ENCODE data around the gene TRIO. TPM values are rescaled to one million over a fixed set of nuclear protein-coding genes. Genes with fewer than 3 reads are reported as not detected.
A peak's percentile ranks its signal among the peaks of the same experiment; 100 is the strongest.

TRIO gene
- total RNA-seq, 3 donors from 2014 or later (not counting 1 experiment from before 2014, with no cell fraction given), result 84.6 to 136 (median 94.3) TPM

DNA sequence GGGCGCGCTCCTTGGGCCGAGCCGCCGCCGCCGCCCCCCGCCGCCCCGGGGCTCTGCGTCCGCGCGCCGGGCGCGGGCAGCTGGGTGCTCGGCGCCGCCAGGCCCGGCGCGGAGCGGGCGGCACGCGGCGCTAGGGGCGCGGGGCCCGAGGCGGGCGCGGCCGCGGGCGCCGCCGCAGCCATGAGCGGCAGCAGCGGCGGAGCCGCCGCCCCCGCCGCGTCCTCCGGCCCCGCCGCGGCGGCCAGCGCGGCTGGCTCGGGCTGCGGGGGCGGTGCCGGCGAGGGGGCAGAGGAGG is 351 bp downstream of the TRIO start:
- Mint-ChIP-seq H3K4me3 (no peak overlapping the region), H3K27ac (peak overlapping the region; percentile 78 to 84), H3K36me3 (no peaks in the 10 kb centered on the region), H3K27me3 (ENCODE audit: low read depth in 2 of 2) (peaks cover 13% of the 10 kb centered on the region in 2 donors), H3K9me3 (no peaks in the 10 kb centered on the region), H3K4me1 (peaks cover 13 to 22% of the 10 kb centered on the region in 2 donors)
- TF ChIP-seq, protein P1, sequence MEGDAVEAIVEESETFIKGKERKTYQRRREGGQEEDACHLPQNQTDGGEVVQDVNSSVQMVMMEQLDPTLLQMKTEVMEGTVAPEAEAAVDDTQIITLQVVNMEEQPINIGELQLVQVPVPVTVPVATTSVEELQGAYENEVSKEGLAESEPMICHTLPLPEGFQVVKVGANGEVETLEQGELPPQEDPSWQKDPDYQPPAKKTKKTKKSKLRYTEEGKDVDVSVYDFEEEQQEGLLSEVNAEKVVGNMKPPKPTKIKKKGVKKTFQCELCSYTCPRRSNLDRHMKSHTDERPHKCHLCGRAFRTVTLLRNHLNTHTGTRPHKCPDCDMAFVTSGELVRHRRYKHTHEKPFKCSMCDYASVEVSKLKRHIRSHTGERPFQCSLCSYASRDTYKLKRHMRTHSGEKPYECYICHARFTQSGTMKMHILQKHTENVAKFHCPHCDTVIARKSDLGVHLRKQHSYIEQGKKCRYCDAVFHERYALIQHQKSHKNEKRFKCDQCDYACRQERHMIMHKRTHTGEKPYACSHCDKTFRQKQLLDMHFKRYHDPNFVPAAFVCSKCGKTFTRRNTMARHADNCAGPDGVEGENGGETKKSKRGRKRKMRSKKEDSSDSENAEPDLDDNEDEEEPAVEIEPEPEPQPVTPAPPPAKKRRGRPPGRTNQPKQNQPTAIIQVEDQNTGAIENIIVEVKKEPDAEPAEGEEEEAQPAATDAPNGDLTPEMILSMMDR (IDR thresholded peaks at IDR 0.05), result no peak
- ATAC-seq (peak; percentile 3 to 14 (median 4)), DNase-seq (no peak)
- H3K9me3 ChIP-seq (ENCODE audit: control insufficient read depth, insufficient read depth, low read length), result no peaks in the 10 kb centered on the region
- intact Hi-C loops (cut with micrococcal nuclease), result no loop called here
- under 1% methylated on average over 59 of the region's 59 CpGs for WGBS (ENCODE audit: insufficient coverage)
- no peak overlapping the region for H3K4me3 ChIP-seq (ENCODE audit: low read length)
- H3K27ac ChIP-seq (ENCODE audit: low read length), result no peak overlapping the region
- H3K27me3 ChIP-seq (ENCODE audit: control insufficient read depth, insufficient read depth, low read length), result no peaks in the 10 kb centered on the region
- no peaks in the 10 kb centered on the region for H3K36me3 ChIP-seq (ENCODE audit: control insufficient read depth, insufficient read depth, low read length)
- peaks cover 19% of the 10 kb centered on the region for H3K4me1 ChIP-seq (ENCODE audit: control insufficient read depth, insufficient read depth, low read length)

DNA sequence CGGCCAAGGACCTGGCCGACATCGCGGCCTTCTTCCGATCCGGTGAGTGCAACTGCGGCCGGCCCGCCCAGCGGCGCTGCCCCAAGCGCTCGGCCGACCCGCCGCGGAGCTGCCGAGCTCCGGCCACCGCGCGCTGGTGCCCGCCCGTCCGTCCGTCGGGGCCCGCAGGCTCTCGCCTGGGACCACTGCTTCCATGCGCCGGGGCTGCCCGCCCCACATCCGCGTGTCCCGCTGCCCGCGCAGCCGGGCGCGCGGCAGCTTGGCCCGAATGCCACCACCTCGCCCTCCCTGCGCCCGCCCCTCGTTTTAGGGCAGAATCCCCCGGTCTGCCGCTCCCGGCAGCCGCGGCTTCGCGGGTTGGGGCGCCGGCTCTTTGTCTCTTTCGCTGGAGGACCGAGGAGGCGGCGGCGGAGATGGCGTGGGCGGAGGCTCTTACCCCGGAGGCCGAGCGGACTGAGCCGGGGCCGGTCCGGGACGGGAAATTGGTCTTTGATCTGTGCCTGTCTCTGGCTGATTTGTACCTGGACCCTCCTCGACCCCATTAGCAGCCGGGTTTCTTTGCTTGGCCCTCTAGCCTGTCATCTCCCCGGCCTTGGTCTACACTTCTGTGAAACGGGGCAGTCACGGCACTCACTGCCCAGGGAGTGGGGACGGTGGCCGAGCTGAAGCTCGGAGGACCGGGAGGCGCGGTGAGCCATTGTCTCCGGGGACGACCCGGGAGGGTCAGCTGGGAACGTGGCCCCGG is 871 bp downstream of the TRIO start:
- peaks cover 13 to 22% of the 10 kb centered on the region in 2 donors for H3K4me1 Mint-ChIP-seq
- H3K27ac Mint-ChIP-seq, result peak overlapping the region; percentile 64 to 78
- H3K4me3 Mint-ChIP-seq, result peak overlapping the region; percentile 92

DNA sequence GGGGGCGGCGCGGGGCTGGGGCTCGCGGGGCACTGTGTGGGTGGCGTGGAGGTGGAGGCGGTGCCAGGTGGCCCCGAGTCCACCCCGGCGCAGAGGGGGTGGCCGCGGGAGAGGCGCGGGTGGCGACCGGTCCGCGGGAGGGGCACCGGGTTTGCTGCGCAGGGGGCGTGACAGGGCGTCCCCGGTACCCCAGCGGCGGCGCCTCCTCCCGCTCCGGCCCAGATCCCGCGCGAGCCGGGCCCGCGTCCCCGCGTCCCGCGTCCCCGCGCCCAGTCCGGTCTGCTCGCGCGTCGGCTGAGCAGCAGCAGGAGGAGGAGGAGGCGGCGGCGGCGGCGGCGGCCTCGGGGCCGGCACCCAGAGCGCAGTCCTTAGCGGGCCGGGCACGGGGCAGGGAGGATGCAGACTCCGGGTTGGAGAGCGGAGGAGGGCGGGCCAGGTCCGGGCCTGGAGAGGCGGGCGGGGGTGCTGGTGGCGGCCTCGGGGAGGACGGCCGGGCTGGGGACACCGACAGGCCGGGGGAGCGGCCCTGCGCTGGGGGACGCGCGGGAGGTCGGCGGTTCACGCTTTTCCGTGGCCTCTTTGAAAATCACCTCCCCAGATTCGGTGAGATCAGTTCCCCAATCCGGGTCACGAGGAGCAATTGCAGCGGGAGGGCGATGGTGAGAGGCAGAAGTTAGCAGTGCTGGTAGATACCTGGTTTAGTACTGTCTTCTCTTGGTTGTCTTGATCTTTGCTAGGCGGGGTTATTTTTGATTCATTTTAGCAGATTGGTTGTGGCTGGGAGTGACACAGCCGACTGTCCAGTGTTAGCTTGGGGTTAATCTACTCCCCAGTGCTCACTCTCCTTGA is 1.7 kb downstream of the TRIO start:
- peak overlapping the region; percentile 81 for H3K27ac ChIP-seq (ENCODE audit: low read length)
- peaks cover 24% of the 10 kb centered on the region for H3K4me1 ChIP-seq (ENCODE audit: control insufficient read depth, insufficient read depth, low read length)
- Mint-ChIP-seq H3K27ac (peak overlapping the region; percentile 68 to 78), H3K4me1 (peaks cover 21 to 30% of the 10 kb centered on the region in 2 donors), H3K4me3 (peak overlapping the region; percentile 92), H3K27me3 (ENCODE audit: low read depth in 2 of 2) (peaks cover 2 to 9% of the 10 kb centered on the region in 2 donors), H3K36me3 (no peaks in the 10 kb centered on the region), H3K9me3 (no peaks in the 10 kb centered on the region)
- no peaks in the 10 kb centered on the region for H3K36me3 ChIP-seq (ENCODE audit: control insufficient read depth, insufficient read depth, low read length)
- peak; percentile 62 to 75 (median 66) for ATAC-seq
- no peaks in the 10 kb centered on the region for H3K9me3 ChIP-seq (ENCODE audit: control insufficient read depth, insufficient read depth, low read length)
- no peaks in the 10 kb centered on the region for H3K27me3 ChIP-seq (ENCODE audit: control insufficient read depth, insufficient read depth, low read length)
- peak; percentile 59 to 70 for DNase-seq
- intact Hi-C loops (cut with micrococcal nuclease), result loop anchor here (2.0 to 5.0 kb wide), 3 partner anchors 36 to 120 kb away; no protein-coding TSS in a partner anchor
- H3K4me3 ChIP-seq (ENCODE audit: low read length), result peak overlapping the region; percentile 70
- under 1% methylated on average over 85 of the region's 85 CpGs for WGBS (ENCODE audit: insufficient coverage)
- TF ChIP-seq, protein P1 (IDR thresholded peaks at IDR 0.05), result no peak

More for the DNA sequence above, 871 bp downstream of the TRIO start:
- peak in 2 of 3 donors; percentile 5 to 6 for ATAC-seq
- no peaks in the 10 kb centered on the region for H3K9me3 Mint-ChIP-seq
- no peaks in the 10 kb centered on the region for H3K36me3 Mint-ChIP-seq
- intact Hi-C loops (cut with micrococcal nuclease), result loop anchor here (2.0 kb wide), 2 partner anchors 37 to 121 kb away; no protein-coding TSS in a partner anchor
- under 1% methylated on average over 85 of the region's 85 CpGs for WGBS (ENCODE audit: insufficient coverage)
- TF ChIP-seq, protein P1 (IDR thresholded peaks at IDR 0.05), result no peak
- H3K36me3 ChIP-seq (ENCODE audit: control insufficient read depth, insufficient read depth, low read length), result no peaks in the 10 kb centered on the region
- no peaks in the 10 kb centered on the region for H3K27me3 ChIP-seq (ENCODE audit: control insufficient read depth, insufficient read depth, low read length)
- H3K27me3 Mint-ChIP-seq (ENCODE audit: low read depth in 2 of 2), result peaks cover 9% of the 10 kb centered on the region in 2 donors
- H3K4me1 ChIP-seq (ENCODE audit: control insufficient read depth, insufficient read depth, low read length), result peaks cover 24% of the 10 kb centered on the region
- DNase-seq, result peak; percentile 47 to 53
- no peaks in the 10 kb centered on the region for H3K9me3 ChIP-seq (ENCODE audit: control insufficient read depth, insufficient read depth, low read length)
- H3K27ac ChIP-seq (ENCODE audit: low read length), result peak overlapping the region; percentile 81
- peak overlapping the region; percentile 70 for H3K4me3 ChIP-seq (ENCODE audit: low read length)
